Measurements from ENCODE around the gene NKAIN1.

Gene NKAIN1

GRCh38 chr1:31249854-31250253, 10.2 kb upstream of the NKAIN1 start:
- H3K9me3 ChIP-seq (ENCODE audit: insufficient read depth, low read length) = no peaks in the 10 kb centered on the region
- TF ChIP-seq EZH2phosphoT487 (IDR thresholded peaks at IDR 0.05; ENCODE audit: low read depth) (no peak), CTCF (IDR thresholded peaks at IDR 0.05; ENCODE audit: low read depth, low read length) (no peak)

GRCh38 chr1:31248276-31248675, 8.6 kb upstream of the NKAIN1 start:
- Histone ChIP-seq H3K27ac (ENCODE audit: low read length) (no peak overlapping the region), H2AFZ (ENCODE audit: low read depth, low read length) (no peak overlapping the region), H3K4me1 (ENCODE audit: low read length) (no peaks in the 10 kb centered on the region), H3K79me2 (ENCODE audit: low read length) (no peaks in the 10 kb centered on the region), H4K20me1 (ENCODE audit: insufficient read depth, low read length) (no peaks in the 10 kb centered on the region), H3K4me3 (ENCODE audit: low read length) (no peak overlapping the region), H3K27me3 (ENCODE audit: low read depth, low read length) (no peaks in the 10 kb centered on the region), H3K9me3 (ENCODE audit: insufficient read depth, low read length) (no peaks in the 10 kb centered on the region), H3K9ac (ENCODE audit: low read length) (no peak overlapping the region), H3K4me2 (ENCODE audit: low read length) (no peak overlapping the region), H3K36me3 (replicated peaks; ENCODE audit: low read depth, low read length) (no peaks in the 10 kb centered on the region)
- TF ChIP-seq CTCF (IDR thresholded peaks at IDR 0.05; ENCODE audit: low read depth, low read length) (no peak), EZH2phosphoT487 (IDR thresholded peaks at IDR 0.05; ENCODE audit: low read depth) (no peak)

More at GRCh38 chr1:31249854-31250253, 10.2 kb upstream of the NKAIN1 start:
- H3K27ac ChIP-seq (ENCODE audit: low read length) = no peak overlapping the region
- no peak overlapping the region for H3K4me3 ChIP-seq (ENCODE audit: low read length)
- no peaks in the 10 kb centered on the region for H3K79me2 ChIP-seq (ENCODE audit: low read length)
- H3K27me3 ChIP-seq (ENCODE audit: low read depth, low read length) = no peaks in the 10 kb centered on the region
- H3K9ac ChIP-seq (ENCODE audit: low read length) = no peak overlapping the region
- H2AFZ ChIP-seq (ENCODE audit: low read depth, low read length) = no peak overlapping the region
- H4K20me1 ChIP-seq (ENCODE audit: insufficient read depth, low read length) = no peaks in the 10 kb centered on the region
- no peaks in the 10 kb centered on the region for H3K4me1 ChIP-seq (ENCODE audit: low read length)
- H3K36me3 ChIP-seq (replicated peaks; ENCODE audit: low read depth, low read length) = no peaks in the 10 kb centered on the region
- no peak overlapping the region for H3K4me2 ChIP-seq (ENCODE audit: low read length)

- TF ChIP-seq EZH2phosphoT487 (IDR thresholded peaks at IDR 0.05; ENCODE audit: low read depth) (no peak), CTCF (IDR thresholded peaks at IDR 0.05; ENCODE audit: low read depth, low read length) (no peak)
- H3K36me3 ChIP-seq (replicated peaks; ENCODE audit: low read depth, low read length) = no peaks in the 10 kb centered on the region
- no peak overlapping the region for H2AFZ ChIP-seq (ENCODE audit: low read depth, low read length)
These were observed 4.6 kb upstream of the NKAIN1 start for GRCh38 chr1:31244326-31244725.

GRCh38 chr1:31243501-31244286, 4.0 kb upstream of the NKAIN1 start:
- H2AFZ ChIP-seq (ENCODE audit: low read depth, low read length) = no peak overlapping the region
- H3K79me2 ChIP-seq (ENCODE audit: low read length) = no peaks in the 10 kb centered on the region
- H3K9ac ChIP-seq (ENCODE audit: low read length) = no peak overlapping the region
- TF ChIP-seq CTCF (IDR thresholded peaks at IDR 0.05; ENCODE audit: low read depth, low read length) = no peak
- TF ChIP-seq EZH2phosphoT487 (IDR thresholded peaks at IDR 0.05; ENCODE audit: low read depth) = no peak
- H3K9me3 ChIP-seq (ENCODE audit: insufficient read depth, low read length) = no peaks in the 10 kb centered on the region
- no peak overlapping the region for H3K4me3 ChIP-seq (ENCODE audit: low read length)
- no peak overlapping the region for H3K4me2 ChIP-seq (ENCODE audit: low read length)
- no peaks in the 10 kb centered on the region for H3K36me3 ChIP-seq (replicated peaks; ENCODE audit: low read depth, low read length)
- H3K27me3 ChIP-seq (ENCODE audit: low read depth, low read length) = peaks cover 16% of the 10 kb centered on the region
- no peak overlapping the region for H3K27ac ChIP-seq (ENCODE audit: low read length)
- no peaks in the 10 kb centered on the region for H4K20me1 ChIP-seq (ENCODE audit: insufficient read depth, low read length)
- H3K4me1 ChIP-seq (ENCODE audit: low read length) = no peaks in the 10 kb centered on the region

More at GRCh38 chr1:31244326-31244725, 4.6 kb upstream of the NKAIN1 start:
- Histone ChIP-seq H3K4me3 (ENCODE audit: low read length) (no peak overlapping the region), H3K4me2 (ENCODE audit: low read length) (no peak overlapping the region), H3K79me2 (ENCODE audit: low read length) (no peaks in the 10 kb centered on the region), H3K9ac (ENCODE audit: low read length) (no peak overlapping the region), H3K9me3 (ENCODE audit: insufficient read depth, low read length) (no peaks in the 10 kb centered on the region), H3K4me1 (ENCODE audit: low read length) (no peaks in the 10 kb centered on the region), H4K20me1 (ENCODE audit: insufficient read depth, low read length) (no peaks in the 10 kb centered on the region), H3K27ac (ENCODE audit: low read length) (no peak overlapping the region), H3K27me3 (ENCODE audit: low read depth, low read length) (peaks cover 10% of the 10 kb centered on the region)
